ENCODE measurements around the gene RIC8A.

RIC8A gene

DNA sequence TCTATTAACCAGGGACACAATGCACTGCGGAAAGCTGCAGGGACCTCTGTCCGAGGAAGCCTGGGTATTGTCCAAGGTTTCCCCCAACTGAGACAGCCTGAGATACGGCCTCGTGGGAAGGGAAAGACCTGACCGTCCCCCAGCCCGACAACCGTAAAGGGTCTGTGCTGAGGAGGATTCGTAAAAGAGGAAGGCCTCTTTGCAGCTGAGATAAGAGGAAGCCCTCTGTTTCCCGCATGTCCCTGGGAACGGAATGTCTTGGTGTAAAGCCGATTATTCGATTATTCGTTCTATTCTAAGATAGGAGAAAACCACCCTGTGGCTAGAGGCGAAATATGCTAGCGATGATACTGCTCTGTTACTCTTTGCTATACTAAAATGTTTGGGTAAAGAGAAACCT is 5.5 kb upstream of the RIC8A start:
- TF ChIP-seq, protein P1, sequence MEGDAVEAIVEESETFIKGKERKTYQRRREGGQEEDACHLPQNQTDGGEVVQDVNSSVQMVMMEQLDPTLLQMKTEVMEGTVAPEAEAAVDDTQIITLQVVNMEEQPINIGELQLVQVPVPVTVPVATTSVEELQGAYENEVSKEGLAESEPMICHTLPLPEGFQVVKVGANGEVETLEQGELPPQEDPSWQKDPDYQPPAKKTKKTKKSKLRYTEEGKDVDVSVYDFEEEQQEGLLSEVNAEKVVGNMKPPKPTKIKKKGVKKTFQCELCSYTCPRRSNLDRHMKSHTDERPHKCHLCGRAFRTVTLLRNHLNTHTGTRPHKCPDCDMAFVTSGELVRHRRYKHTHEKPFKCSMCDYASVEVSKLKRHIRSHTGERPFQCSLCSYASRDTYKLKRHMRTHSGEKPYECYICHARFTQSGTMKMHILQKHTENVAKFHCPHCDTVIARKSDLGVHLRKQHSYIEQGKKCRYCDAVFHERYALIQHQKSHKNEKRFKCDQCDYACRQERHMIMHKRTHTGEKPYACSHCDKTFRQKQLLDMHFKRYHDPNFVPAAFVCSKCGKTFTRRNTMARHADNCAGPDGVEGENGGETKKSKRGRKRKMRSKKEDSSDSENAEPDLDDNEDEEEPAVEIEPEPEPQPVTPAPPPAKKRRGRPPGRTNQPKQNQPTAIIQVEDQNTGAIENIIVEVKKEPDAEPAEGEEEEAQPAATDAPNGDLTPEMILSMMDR (IDR thresholded peaks at IDR 0.05; ENCODE audit: low read length, missing control alignments) = no peak
- H3K4me3 ChIP-seq (replicated peaks; ENCODE audit: low read depth, low read length) = no peak overlapping the region
- no peak for DNase-seq (ENCODE audit: low read depth)

DNA sequence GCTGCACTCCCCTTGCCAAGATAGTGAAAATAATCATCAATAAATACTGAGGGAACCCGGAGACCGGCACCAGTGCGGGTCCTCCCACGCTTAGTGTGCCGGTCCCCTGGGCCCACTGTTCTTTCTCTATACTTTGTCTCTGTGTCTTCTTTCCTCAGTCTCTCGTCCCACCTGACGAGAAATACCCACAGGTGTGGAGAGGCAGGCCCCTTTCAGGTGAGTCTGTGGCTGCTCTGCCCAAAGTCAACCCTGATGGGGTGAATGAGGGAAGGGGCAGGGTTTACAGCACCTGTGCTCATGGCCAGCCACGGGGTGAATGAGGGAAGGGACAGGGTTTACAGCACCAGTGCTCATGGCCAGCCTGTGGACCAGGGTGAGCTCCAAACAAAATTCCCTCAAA is 5.0 kb upstream of the RIC8A start:
- no peak overlapping the region for H3K4me3 ChIP-seq (replicated peaks; ENCODE audit: low read depth, low read length)
- TF ChIP-seq, protein P1 (IDR thresholded peaks at IDR 0.05; ENCODE audit: low read length, missing control alignments) = no peak
- DNase-seq (ENCODE audit: low read depth) = no peak

DNA sequence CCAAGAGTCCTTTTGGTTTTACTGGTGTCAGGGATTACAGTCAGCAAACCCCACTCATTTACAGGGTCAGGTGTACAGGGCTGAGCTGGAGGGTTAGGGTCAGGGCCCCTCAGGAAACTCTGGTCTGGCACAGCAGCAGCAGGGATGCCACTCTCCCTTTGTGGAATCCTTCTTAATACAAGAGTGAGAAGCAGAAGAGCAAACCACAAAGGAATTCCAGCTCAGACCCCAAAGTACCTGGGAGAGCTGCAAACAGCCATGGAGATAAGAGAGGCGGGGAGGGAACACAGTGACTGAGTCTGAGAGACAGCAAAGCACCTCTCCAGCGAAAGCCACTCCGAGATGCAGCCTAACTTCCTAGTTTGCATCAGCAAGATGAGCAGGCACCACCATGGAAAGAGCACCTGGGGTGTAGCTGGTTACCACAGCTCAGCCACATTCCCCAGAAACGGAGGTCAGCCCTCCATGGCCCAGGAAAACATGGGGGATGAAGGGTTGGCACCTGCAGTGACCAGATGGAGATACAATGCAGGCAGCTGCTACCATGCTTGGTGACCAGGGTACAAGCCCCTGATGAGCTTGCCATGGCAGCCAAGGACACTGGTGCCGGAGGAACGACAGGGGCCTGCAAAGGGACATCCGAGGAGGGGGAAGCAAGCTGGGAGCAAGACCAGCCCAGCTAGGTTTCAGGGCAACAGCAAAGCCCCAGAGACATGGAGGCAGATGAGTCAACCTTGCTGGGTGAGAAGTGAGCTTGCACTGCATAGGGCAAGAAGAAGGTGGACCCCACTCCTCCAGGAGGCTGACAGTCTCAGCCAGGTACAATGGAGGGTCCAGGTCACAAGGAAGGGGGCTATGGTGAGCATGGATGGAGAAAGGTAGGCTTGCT is 4.2 kb upstream of the RIC8A start:
- no peak for DNase-seq (ENCODE audit: low read depth)
- no peak overlapping the region for H3K4me3 ChIP-seq (replicated peaks; ENCODE audit: low read depth, low read length)
- TF ChIP-seq, protein P1 (IDR thresholded peaks at IDR 0.05; ENCODE audit: low read length, missing control alignments) = no peak

DNA sequence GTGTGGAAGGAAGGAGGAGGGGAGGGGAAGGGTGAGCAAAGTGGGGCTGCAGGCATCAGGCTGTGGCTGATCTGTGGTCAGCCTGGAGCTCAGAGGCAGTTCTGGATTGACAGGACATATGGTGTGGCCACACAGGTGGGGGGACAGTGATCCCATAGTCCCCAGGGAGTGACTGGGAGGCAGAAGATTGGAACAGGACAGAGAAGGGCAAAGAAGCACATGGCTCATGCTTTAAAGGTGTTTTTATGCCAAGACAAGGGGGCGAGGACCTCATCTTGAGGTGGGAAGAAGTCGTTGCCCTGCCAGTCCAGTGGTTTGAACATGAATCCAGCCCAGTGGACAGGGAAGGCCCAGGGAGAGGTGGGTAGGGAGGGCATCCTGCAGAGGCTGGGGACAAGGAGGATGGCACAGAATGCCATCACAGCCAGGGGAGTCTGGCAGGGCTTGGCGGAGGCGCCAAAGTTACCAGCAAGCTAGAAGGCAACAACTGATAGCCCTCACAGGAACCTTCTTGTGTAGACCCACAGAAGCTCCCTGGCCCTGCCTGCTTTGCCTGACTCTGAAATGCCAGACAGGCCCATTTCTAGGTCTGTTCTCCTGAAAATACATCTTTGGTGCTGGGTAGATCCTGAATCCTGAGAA is 3.4 kb upstream of the RIC8A start:
- H3K4me3 ChIP-seq (replicated peaks; ENCODE audit: low read depth, low read length) = no peak overlapping the region
- DNase-seq (ENCODE audit: low read depth) = no peak
- TF ChIP-seq, protein P1 (IDR thresholded peaks at IDR 0.05; ENCODE audit: low read length, missing control alignments) = no peak

DNA sequence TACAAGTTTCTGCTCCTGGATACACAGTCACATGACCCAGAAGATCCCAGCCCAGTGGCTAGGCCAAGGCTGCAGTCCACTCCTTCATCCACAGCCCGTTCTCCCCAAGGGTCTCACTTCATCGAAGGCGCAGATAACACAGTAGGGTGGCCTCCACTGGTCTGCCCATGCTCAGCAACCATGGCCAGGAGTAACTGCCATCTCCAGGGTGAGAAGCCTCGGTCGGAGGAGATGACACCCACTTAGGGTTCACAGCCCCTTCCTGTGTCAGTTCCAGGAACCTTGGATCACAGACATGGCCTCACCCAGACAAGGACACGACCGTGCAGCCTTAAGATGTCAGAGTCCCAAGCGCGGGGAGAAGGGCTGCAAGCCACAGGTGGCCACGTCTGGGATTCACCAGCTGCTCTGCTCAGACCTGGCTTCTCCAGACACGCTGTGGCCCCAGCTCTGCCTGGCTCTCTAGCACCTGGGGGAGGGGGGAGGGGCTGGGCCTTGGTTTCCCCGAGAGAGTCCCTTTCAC is 2.9 kb upstream of the RIC8A start:
- DNase-seq (ENCODE audit: low read depth) = no peak
- TF ChIP-seq, protein P1 (IDR thresholded peaks at IDR 0.05; ENCODE audit: low read length, missing control alignments) = no peak
- H3K4me3 ChIP-seq (replicated peaks; ENCODE audit: low read depth, low read length) = no peak overlapping the region

GRCh38 chr11:205221-206001 is 2.1 kb upstream of the RIC8A start:
- no peak for DNase-seq (ENCODE audit: low read depth)
- peak overlapping the region; percentile 93 for H3K4me3 ChIP-seq (replicated peaks; ENCODE audit: low read depth, low read length)

More at GRCh38 chr11:205221-206001, 2.1 kb upstream of the RIC8A start:
- TF ChIP-seq, protein P1 (IDR thresholded peaks at IDR 0.05; ENCODE audit: low read length, missing control alignments) = no peak

All from fibroblast of pulmonary artery (primary cell).